ENCODE data around the gene FBXL19.
"Not testable (repeated sequence)": the region's sequence is repeated elsewhere in the genome, so short reads cannot be mapped to it uniquely, and the experiment has no call there.

FBXL19 gene

GRCh38 chr16:30889721-30890120, 33.7 kb upstream of the FBXL19 start:
- peaks cover 13% of the 10 kb centered on the region for H3K4me1 ChIP-seq (ENCODE audit: insufficient read depth, low read length)
- peaks cover 43% of the 10 kb centered on the region for H3K36me3 ChIP-seq (ENCODE audit: insufficient read depth, low read length)
- no peaks in the 10 kb centered on the region for H3K27me3 ChIP-seq (ENCODE audit: insufficient read depth, low read length)
- H3K9me3 ChIP-seq (ENCODE audit: low read length) = no peaks in the 10 kb centered on the region
- no peak overlapping the region for H2AFZ ChIP-seq (ENCODE audit: low read depth, low read length)
- H3K4me3 ChIP-seq (ENCODE audit: low read length) = no peak overlapping the region

GRCh38 chr16:30891043-30891823, 32.1 kb upstream of the FBXL19 start:
- Histone ChIP-seq H3K36me3 (ENCODE audit: insufficient read depth, low read length) (peaks cover 31% of the 10 kb centered on the region), H3K4me1 (ENCODE audit: insufficient read depth, low read length) (peaks cover 24% of the 10 kb centered on the region)
- H3K27me3 ChIP-seq (ENCODE audit: insufficient read depth, low read length); H2AFZ ChIP-seq (ENCODE audit: low read depth, low read length); H3K4me3 ChIP-seq (ENCODE audit: low read length); H3K9me3 ChIP-seq (ENCODE audit: low read length): not testable (repeated sequence)

DNA sequence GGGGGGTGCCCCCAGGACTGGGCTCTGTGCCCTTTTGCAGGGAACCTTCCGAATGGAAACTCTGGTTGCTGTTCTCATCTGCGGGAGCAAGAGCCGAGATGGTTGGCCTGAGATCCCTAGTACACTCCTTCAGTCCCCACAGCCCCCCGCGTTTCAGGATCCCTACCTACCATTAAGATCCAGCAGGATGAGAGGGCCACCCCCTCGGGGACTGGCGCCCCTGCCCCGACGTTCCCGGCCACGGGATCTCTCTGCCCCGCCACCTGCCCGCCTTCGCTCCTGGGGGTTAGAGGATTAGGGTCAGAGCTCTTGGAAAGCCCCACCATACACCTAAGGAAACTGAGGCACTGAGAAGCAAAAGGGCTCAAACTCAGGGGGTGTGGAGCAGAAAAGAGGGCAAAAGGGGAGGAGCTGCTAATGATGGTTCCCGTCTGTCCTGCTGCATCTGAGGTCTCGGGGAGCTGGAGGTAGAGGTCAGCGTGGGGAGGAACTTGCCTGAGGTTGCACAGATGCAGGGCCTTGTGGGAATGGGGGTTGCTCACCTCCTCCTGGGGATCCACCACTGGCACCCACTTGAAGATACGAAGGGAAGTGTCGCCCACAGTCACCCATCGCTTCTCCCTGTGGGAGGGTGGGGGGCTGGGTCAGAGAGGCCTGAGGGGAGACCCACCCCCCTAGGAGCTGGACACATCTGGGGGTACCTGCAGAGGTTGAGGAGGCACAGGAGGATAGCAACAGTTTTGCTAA, 30.5 kb upstream of the FBXL19 start:
- H3K27me3 ChIP-seq (ENCODE audit: insufficient read depth, low read length) = no peaks in the 10 kb centered on the region
- H3K4me3 ChIP-seq (ENCODE audit: low read length) = peak overlapping the region; percentile 66
- H3K9me3 ChIP-seq (ENCODE audit: low read length) = no peaks in the 10 kb centered on the region
- peaks cover 21% of the 10 kb centered on the region for H3K36me3 ChIP-seq (ENCODE audit: insufficient read depth, low read length)
- no peak overlapping the region for H2AFZ ChIP-seq (ENCODE audit: low read depth, low read length)
- H3K4me1 ChIP-seq (ENCODE audit: insufficient read depth, low read length) = peaks cover 27% of the 10 kb centered on the region

- H3K4me1 ChIP-seq (ENCODE audit: insufficient read depth, low read length) = peaks cover 27% of the 10 kb centered on the region
- peaks cover 18% of the 10 kb centered on the region for H3K36me3 ChIP-seq (ENCODE audit: insufficient read depth, low read length)
- H3K4me3 ChIP-seq (ENCODE audit: low read length) = peak overlapping the region; percentile 66
- no peak overlapping the region for H2AFZ ChIP-seq (ENCODE audit: low read depth, low read length)
- no peaks in the 10 kb centered on the region for H3K9me3 ChIP-seq (ENCODE audit: low read length)
- no peaks in the 10 kb centered on the region for H3K27me3 ChIP-seq (ENCODE audit: insufficient read depth, low read length)
Measured at GRCh38 chr16:30893417-30893743, 30.0 kb upstream of the FBXL19 start.

- Histone ChIP-seq H2AFZ (ENCODE audit: low read depth, low read length) (peak within 1 kb of the TSS; percentile 38), H3K4me1 (ENCODE audit: insufficient read depth, low read length) (peaks cover 27% of the 10 kb centered on the region), H3K9me3 (ENCODE audit: low read length) (no peaks in the 10 kb centered on the region), H3K4me3 (ENCODE audit: low read length) (peak within 1 kb of the TSS; percentile 66), H3K27me3 (ENCODE audit: insufficient read depth, low read length) (no peaks in the 10 kb centered on the region), H3K36me3 (ENCODE audit: insufficient read depth, low read length) (peaks cover 14% of the 10 kb centered on the region)
Measured at GRCh38 chr16:30893744-30894539, 29.4 kb upstream of the FBXL19 start, which contains the start of gene BCL7C. TSS of gene BCL7C (minus strand) at chr16:30894077. CDS start at chr16:30893944, 133 bp downstream.

GRCh38 chr16:30894540-30895368, 28.6 kb upstream of the FBXL19 start:
- H3K4me1 ChIP-seq (ENCODE audit: insufficient read depth, low read length) = peaks cover 27% of the 10 kb centered on the region
- no peaks in the 10 kb centered on the region for H3K9me3 ChIP-seq (ENCODE audit: low read length)
- no peaks in the 10 kb centered on the region for H3K27me3 ChIP-seq (ENCODE audit: insufficient read depth, low read length)
- peak overlapping the region; percentile 38 for H2AFZ ChIP-seq (ENCODE audit: low read depth, low read length)
- peaks cover 10% of the 10 kb centered on the region for H3K36me3 ChIP-seq (ENCODE audit: insufficient read depth, low read length)
- peak overlapping the region; percentile 43 for H3K4me3 ChIP-seq (ENCODE audit: low read length)

DNA sequence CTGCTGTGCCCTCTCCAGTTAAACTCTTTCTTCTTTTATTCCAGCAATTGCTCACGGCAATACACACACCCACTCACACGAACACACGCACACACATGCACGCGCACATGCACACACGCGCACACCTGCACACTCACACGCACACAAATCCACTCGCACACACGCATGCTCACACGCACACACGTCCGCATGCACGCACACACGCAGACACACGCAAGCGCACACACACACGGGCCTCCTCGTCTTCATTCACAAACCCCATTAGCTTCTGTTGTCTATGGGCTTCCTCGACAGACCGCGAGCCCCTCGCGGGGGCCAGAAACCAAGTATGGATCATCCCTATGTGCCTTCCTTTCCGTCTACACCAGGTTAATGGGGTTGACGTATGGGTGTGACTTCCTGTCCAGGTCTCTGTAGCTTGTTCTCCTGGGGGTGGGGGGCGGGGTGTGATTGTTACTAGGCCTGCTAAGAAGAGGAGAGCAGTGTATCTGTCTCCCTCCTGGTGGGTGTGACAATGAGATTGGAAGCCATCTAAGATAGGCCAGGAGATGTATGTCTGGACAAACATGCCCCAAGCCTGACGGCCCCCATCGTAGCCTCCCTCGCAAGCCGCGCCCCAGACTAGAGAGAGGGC, 27.6 kb upstream of the FBXL19 start:
- Histone ChIP-seq H3K4me1 (ENCODE audit: insufficient read depth, low read length) (peaks cover 27% of the 10 kb centered on the region), H3K4me3 (ENCODE audit: low read length) (peak overlapping the region; percentile 67)

DNA sequence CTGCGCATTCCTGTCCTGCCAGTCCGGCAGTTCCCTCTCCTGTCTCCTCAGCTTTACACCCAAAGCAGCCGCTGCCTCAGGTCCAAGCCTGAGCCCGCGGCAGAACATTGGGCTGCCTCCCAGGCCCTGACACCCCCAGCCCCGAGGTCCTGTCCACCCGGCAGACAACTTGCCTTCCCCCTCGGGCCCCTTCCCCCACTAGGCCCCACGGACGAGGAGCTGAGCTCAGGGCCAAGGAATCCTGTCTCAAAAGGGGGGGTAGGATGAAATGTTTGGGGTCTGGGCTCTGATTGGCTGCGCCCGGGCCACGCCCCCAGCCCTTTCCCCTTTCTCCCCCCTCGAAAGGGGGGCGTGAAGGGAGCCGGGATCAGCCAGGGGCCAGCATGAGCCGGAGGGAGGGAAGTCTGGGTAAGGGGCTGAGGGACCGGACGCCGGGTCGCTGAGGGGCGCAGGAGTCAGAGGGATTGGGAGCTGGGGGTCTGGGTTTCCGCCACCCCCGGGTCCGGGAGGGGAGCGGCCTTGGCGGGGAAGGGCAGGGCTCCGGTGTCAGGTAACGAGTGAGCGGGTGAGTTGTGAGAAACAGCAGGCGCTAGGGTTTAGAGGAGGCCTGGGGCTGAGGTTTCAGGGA, 27.0 kb upstream of the FBXL19 start, which contains the start of gene CTF1:
TSS of gene CTF1 (plus strand) at position 354 of the 628 bp plus-strand sequence. CDS start at position 384, 30 bp downstream.
- Histone ChIP-seq H3K27me3 (ENCODE audit: insufficient read depth, low read length) (no peaks in the 10 kb centered on the region), H3K9me3 (ENCODE audit: low read length) (no peaks in the 10 kb centered on the region), H2AFZ (ENCODE audit: low read depth, low read length) (peak within 1 kb of the TSS; percentile 57), H3K36me3 (ENCODE audit: insufficient read depth, low read length) (peaks cover 8% of the 10 kb centered on the region), H3K4me1 (ENCODE audit: insufficient read depth, low read length) (peaks cover 27% of the 10 kb centered on the region), H3K4me3 (ENCODE audit: low read length) (peak within 1 kb of the TSS; percentile 67)

More for the DNA sequence above, 27.6 kb upstream of the FBXL19 start:
- no peaks in the 10 kb centered on the region for H3K27me3 ChIP-seq (ENCODE audit: insufficient read depth, low read length)
- peak overlapping the region; percentile 57 for H2AFZ ChIP-seq (ENCODE audit: low read depth, low read length)
- H3K9me3 ChIP-seq (ENCODE audit: low read length) = no peaks in the 10 kb centered on the region
- peaks cover 10% of the 10 kb centered on the region for H3K36me3 ChIP-seq (ENCODE audit: insufficient read depth, low read length)

- Histone ChIP-seq H3K9me3 (ENCODE audit: low read length) (no peaks in the 10 kb centered on the region), H3K4me1 (ENCODE audit: insufficient read depth, low read length) (peaks cover 27% of the 10 kb centered on the region), H3K27me3 (ENCODE audit: insufficient read depth, low read length) (no peaks in the 10 kb centered on the region), H2AFZ (ENCODE audit: low read depth, low read length) (peak overlapping the region; percentile 57), H3K36me3 (ENCODE audit: insufficient read depth, low read length) (peaks cover 3% of the 10 kb centered on the region), H3K4me3 (ENCODE audit: low read length) (peak overlapping the region; percentile 67)
Measured at GRCh38 chr16:30896889-30897733, 26.3 kb upstream of the FBXL19 start.

DNA sequence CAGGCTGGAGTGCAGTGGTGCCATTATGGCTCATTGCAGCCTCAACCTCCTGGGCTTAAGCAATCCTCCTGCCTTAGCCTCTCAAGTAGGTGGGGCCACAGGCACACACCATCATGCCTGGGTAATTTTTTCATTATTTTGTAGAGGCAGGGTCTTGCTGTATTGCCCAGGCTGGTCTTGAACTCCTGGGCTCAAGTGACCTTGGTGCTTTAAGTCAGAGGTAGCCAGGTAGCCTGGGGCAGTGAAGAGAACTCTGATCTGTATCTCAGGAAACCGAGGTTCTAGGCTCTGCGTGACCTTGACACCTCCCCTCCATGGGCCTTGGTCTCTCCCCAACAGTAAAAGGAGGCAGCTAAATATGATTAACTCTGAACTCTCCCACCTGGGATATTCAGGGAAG, 23.6 kb upstream of the FBXL19 start:
- peaks cover 13% of the 10 kb centered on the region for H3K4me1 ChIP-seq (ENCODE audit: insufficient read depth, low read length)
- no peaks in the 10 kb centered on the region for H3K9me3 ChIP-seq (ENCODE audit: low read length)
- no peak overlapping the region for H2AFZ ChIP-seq (ENCODE audit: low read depth, low read length)
- no peak overlapping the region for H3K4me3 ChIP-seq (ENCODE audit: low read length)
- H3K36me3 ChIP-seq (ENCODE audit: insufficient read depth, low read length) = no peaks in the 10 kb centered on the region
- H3K27me3 ChIP-seq (ENCODE audit: insufficient read depth, low read length) = no peaks in the 10 kb centered on the region

DNA sequence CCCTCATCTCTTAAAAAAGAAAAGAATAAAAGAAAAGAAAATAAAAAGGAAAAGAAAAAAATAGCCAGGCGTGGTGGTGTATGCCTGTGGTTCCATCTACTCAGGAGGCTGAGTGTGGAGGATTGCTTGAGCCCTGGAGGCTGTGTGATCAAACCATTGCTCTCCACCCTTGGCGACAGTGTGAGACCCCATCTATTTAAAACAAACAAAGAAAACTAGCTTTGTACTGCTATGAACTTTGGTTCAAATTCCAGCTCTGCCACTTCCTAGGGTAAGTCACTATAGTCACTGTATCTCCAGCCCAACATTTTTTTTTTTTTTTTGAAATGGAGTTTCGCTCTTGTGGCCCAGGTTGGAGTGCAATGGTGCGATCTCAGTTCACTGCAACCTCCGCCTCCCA, 22.8 kb upstream of the FBXL19 start:
- Histone ChIP-seq H3K4me1 (ENCODE audit: insufficient read depth, low read length) (peaks cover 9% of the 10 kb centered on the region), H3K36me3 (ENCODE audit: insufficient read depth, low read length) (no peaks in the 10 kb centered on the region), H2AFZ (ENCODE audit: low read depth, low read length) (no peak overlapping the region), H3K9me3 (ENCODE audit: low read length) (no peaks in the 10 kb centered on the region), H3K4me3 (ENCODE audit: low read length) (no peak overlapping the region), H3K27me3 (ENCODE audit: insufficient read depth, low read length) (no peaks in the 10 kb centered on the region)

All from neuron (in vitro differentiated cells).